ENCODE data around the gene PLA2G2C.

DNA sequence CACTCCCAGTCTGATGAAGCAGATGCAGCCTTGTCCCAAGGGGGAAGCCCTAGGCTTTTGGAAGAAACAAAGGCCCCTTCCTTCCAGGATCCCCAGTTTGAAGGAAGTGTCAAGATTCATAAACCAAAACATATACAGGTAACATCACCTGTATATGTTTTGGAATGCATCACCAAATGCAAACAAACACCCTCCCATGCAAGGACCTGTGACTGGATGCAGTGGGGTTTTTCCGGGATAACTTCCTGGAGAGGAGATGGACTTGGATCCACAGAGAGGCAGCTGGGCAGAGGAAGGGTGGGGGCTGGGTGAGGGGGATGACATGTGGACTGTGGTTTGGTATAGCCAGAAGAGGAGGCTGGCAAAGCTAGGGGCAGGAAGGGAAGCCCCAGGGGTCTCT is 48.7 kb downstream of the PLA2G2C start:
- TF ChIP-seq, protein P1, sequence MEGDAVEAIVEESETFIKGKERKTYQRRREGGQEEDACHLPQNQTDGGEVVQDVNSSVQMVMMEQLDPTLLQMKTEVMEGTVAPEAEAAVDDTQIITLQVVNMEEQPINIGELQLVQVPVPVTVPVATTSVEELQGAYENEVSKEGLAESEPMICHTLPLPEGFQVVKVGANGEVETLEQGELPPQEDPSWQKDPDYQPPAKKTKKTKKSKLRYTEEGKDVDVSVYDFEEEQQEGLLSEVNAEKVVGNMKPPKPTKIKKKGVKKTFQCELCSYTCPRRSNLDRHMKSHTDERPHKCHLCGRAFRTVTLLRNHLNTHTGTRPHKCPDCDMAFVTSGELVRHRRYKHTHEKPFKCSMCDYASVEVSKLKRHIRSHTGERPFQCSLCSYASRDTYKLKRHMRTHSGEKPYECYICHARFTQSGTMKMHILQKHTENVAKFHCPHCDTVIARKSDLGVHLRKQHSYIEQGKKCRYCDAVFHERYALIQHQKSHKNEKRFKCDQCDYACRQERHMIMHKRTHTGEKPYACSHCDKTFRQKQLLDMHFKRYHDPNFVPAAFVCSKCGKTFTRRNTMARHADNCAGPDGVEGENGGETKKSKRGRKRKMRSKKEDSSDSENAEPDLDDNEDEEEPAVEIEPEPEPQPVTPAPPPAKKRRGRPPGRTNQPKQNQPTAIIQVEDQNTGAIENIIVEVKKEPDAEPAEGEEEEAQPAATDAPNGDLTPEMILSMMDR (IDR thresholded peaks at IDR 0.05), result no peak
- TF ChIP-seq POLR2A (IDR thresholded peaks at IDR 0.05; ENCODE audit: low read depth), result no peak
